Activated T-cell treated with anti-CD3 and anti-CD28 coated beads for 24 hours (primary cell): ENCODE measurements around the gene SPTLC2.
"Not testable (repeated sequence)": the region's sequence is repeated elsewhere in the genome, so short reads cannot be mapped to it uniquely, and the experiment has no call there.

ENCODE experiments used
- DNase-seq: peaks from one replicate; pipeline ENCODE4 v3.0.0-alpha.2; 2020; ENCODE audit warnings: low read depth

Gene SPTLC2

DNA sequence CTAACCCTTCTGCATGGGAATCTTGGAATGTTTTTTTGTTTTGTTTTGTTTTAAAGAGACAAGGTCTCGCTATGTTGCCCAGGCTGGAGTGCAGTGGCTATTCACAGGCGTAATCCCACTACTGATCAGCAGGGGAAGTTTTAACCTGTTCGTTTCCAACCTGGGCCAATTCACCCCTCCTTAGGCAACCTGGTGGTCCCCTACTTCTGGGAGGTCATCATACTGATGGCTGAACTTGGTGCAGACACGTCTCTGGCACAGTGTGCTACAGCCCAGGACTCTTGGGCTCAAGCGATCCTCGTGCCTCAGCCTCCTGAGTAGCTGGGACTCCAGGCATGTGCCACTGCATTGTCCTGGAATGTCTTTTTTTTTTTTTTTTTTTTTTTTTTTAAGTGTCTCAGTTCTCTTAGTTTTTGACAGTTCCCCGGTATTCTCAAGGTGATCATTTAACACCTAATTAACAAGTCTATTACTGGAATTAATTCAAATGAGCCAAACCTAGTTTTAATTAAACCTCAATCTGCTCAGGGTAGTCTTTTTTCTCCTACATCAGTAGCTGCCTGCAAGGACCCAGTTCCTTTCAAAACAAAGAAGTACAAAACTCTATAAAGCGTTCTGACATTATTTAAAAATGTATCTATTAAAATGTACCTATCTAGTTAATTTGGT, 68.8 kb downstream of the SPTLC2 start:
- DNase-seq = no peak

GRCh38 chr14:77545171-77545570, 71.3 kb downstream of the SPTLC2 start:
- not testable (repeated sequence) for DNase-seq

DNA sequence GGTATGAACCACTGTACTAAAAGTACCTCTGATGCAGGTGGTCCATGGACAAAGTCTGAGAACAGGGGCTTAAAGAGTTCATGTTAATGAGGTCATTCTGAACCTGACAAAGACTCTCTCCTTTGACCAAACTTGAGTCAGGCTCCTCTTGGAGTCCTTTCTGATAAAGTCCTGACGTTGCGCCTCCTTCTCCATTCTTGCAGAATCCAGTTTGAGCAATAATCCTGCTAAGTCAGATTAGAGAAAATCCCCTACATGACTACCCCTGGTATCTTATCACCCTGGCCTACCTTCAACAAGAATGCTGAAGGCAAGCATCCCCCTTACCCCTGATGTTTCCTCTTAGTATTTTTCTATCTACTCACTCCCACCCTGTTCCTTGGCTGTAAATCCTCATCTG, 71.9 kb downstream of the SPTLC2 start:
- DNase-seq = no peak

GRCh38 chr14:77543637-77544334, 72.7 kb downstream of the SPTLC2 start:
- DNase-seq = no peak

- DNase-seq = no peak
These were observed 73.2 kb downstream of the SPTLC2 start for GRCh38 chr14:77543240-77543551.

DNA sequence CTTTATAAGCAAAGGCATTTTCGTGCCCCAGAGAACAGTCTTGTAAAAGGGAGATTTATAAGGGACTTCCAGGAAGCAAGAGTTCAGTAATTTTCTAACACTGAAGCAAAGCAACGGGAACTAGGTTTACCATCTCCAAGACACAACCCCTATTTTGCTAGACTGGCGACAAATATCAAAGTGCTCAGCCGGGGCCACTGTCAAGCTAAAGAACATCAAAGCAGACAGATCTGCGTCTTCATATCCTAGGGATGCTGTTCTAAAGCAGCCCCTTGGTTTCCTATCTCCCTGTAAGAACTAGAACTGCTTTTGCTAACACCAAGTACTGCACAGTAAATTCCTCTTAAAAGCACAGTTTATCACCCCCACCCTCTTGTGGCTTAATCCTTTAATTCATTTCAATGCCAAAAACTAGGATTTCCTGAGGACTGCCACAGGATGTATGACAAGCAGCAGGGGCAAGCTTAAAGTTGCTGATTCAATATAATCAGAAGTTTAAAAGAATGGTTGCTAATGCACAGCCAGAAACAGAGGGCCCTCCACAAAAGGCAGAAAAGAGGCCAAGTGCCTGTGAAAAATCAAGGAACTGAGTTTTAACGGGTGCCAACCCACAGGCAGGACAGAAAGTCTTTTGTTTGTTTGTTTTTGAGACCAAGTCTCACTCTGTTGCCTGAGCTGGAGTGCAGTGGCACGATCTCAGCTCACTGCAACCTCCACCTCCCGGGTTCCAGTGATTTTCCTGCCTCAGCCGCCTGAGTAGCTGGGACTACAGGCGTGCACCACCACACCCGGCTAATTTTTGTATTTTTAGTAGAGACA, 73.8 kb downstream of the SPTLC2 start:
- DNase-seq = no peak

- DNase-seq = no peak
These were observed 74.5 kb downstream of the SPTLC2 start for GRCh38 chr14:77541905-77542304.

DNA sequence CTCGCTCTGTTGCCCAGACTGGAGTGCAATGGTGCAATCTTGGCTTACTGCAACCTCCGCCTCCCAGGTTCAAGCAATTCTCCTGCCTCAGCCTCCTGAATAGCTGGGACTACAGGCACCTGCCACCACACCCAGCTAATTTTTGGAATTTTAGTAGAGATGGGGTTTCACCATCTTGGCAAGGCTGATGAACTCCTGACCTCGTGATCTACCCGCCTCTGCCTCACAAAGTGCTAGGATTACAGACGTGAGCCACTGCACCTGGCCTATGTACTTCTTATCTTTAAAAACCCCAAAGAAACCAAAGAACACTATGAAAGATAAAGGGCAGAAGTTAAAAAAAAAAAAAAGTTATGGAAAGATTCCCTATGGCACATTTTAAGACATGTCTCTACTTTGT, 79.5 kb downstream of the SPTLC2 start:
- not testable (repeated sequence) for DNase-seq

DNA sequence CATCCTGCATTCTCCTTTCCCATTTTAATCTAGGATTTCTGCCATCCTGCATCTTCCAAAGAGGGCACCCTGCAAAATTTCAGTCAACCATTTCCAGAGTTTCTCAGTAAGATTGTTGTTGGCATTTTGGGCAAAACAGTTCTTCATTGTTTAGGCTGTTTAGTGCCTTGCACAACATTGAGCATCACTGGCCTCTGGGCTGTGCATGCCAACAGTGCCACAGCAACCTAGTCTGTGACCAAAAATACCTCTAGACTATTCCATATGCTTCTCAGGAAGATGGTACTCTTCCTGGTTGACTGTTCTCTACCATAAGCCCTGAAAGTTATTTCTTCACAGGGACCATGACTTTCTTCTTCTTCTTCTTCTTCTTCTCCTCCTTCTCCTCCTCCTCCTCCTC, 85.4 kb downstream of the SPTLC2 start:
- DNase-seq = no peak

GRCh38 chr14:77529963-77530362, 86.5 kb downstream of the SPTLC2 start:
- DNase-seq = no peak

DNA sequence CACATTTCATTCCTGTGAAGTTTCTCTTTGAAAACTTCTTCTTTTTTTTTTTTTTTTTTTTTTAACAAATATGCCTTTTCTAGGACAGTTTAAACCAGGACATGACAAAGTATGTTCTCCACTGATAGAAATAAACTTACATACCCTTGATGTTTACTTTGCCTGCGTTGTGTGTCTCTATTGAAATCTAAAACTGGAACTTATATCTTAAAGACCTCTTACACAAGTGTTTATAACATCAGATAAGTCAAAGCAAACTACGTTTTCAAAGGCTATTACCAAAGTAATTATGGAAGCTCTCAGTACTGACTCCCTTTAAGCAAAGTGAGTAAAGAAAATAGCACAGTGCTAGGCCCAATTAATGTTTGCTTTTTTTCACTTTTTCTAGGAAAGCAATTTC, 87.2 kb downstream of the SPTLC2 start:
- DNase-seq = no peak

- DNase-seq = not testable (repeated sequence)
These were observed 87.7 kb downstream of the SPTLC2 start for GRCh38 chr14:77528701-77529100.

- DNase-seq = no peak
These were observed 90.2 kb downstream of the SPTLC2 start for GRCh38 chr14:77526266-77526665.

DNA sequence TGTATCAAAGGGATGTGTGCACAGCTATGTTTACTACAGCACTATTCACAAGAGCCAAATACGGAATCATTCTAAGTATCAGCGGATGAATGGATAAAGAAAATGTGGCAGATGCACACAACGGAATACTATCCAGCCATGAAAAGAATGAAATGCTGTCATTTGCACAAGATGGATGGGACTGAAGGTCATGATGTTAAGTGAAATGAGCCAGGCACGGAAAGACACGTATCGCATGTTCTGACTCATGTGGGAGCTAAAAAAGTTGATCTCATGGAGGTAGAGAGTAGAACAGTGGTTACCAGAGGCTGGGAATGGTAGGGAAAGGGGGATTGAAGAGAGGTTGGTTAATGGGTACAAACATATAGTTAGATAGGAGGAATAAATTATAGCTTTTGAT, 91.9 kb downstream of the SPTLC2 start:
- no peak for DNase-seq

GRCh38 chr14:77523109-77523508, 93.3 kb downstream of the SPTLC2 start:
- DNase-seq = no peak

- no peak for DNase-seq
These were observed 95.9 kb downstream of the SPTLC2 start for GRCh38 chr14:77520555-77520954.

- no peak for DNase-seq
These were observed 100.3 kb downstream of the SPTLC2 start for GRCh38 chr14:77516126-77516525.

GRCh38 chr14:77511486-77512162, 104.8 kb downstream of the SPTLC2 start:
- DNase-seq = no peak

- DNase-seq = no peak
These were observed 107.1 kb downstream of the SPTLC2 start for GRCh38 chr14:77509366-77509765.

- no peak for DNase-seq
These were observed 107.6 kb downstream of the SPTLC2 start for GRCh38 chr14:77508876-77509275.

DNA sequence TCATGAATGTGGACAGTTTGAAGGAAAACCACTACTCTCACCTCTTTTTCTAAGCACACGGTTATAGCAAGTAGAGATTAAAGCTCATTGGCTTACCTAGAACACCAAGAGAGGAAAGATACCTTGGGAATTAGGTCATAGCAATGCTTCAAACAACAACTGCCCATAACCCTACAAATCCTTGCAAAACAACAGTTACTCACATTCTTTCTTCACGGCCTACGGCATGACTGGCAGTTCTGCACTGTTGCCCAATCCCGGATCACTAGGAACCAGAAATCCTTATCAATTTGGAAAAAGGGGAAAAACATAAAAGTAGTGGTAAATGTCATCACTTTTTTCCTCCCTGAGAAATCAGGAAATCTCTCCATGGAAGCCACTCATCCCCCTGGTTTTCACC, 108.2 kb downstream of the SPTLC2 start:
- no peak for DNase-seq

- no peak for DNase-seq
These were observed 108.7 kb downstream of the SPTLC2 start for GRCh38 chr14:77507762-77508161.

GRCh38 chr14:77505031-77505430, 111.4 kb downstream of the SPTLC2 start:
- no peak for DNase-seq
